WTC11 (cell line): Measurements from ENCODE around the gene TEKT1. TPM values are rescaled to one million over a fixed set of nuclear protein-coding genes. Genes with fewer than 3 reads are reported as not detected.

Experiments
- ATAC-seq: fragments of 200-7000 bp; cut with Tn5 transposase; 2 replicates; pipeline ENCODE4 v1.10.0; 2021; ENCODE audit warnings: mild to moderate bottlenecking, moderate library complexity
- CTCF ChIA-PET: fragments of 300-600 bp; sonication (Branson Sonifier 250); formaldehyde crosslinking; loops from one replicate; lab custom pipeline; 2021; ENCODE audit warnings: antibody characterized with exemption; lab: Charles Lee
- POLR2A ChIA-PET: fragments of 350-600 bp; sonication (Branson Sonifier 250); formaldehyde crosslinking; loops from one replicate; lab custom pipeline; 2021; ENCODE audit warnings: antibody characterized with exemption; lab: Charles Lee
- DNase-seq: peaks from one replicate; pipeline ENCODE4 v3.0.0; 2021; ENCODE audit warnings: low spot score
- H3K27ac Mint-ChIP-seq: 2 replicates; pipeline ENCODE4 v1.8.0; 2021; ENCODE audit warnings: mixed read lengths
- H3K27me3 Mint-ChIP-seq: 2 replicates; pipeline ENCODE4 v1.8.0; 2021; ENCODE audit warnings: low read depth, mild to moderate bottlenecking, moderate library complexity, mixed read lengths
- H3K36me3 Mint-ChIP-seq: 2 replicates; pipeline ENCODE4 v1.8.0; 2021; ENCODE audit warnings: mixed read lengths
- H3K4me1 Mint-ChIP-seq: 2 replicates; pipeline ENCODE4 v1.8.0; 2022; ENCODE audit warnings: mixed read lengths
- H3K4me3 Mint-ChIP-seq: 2 replicates; pipeline ENCODE4 v1.8.0; 2021; ENCODE audit warnings: mild to moderate bottlenecking, moderate library complexity, mixed read lengths
- H3K9me3 Mint-ChIP-seq: 2 replicates; pipeline ENCODE4 v1.8.0; 2021; ENCODE audit warnings: mixed read lengths
- CBFB ChIP-seq: sonication (generic); formaldehyde crosslinking; IDR thresholded peaks from 2 replicates; pipeline ENCODE4 v1.8.1; 2022; ENCODE audit warnings: mild to moderate bottlenecking, low read depth, missing genetic modification reagents
- FOXK1 ChIP-seq: sonication (generic); formaldehyde crosslinking; IDR thresholded peaks from 2 replicates; pipeline ENCODE4 v1.8.0; 2022; ENCODE audit warnings: mild to moderate bottlenecking, moderate library complexity, missing genetic modification reagents
- GRHL2 ChIP-seq: fragments of 250-450 bp; sonication (Bioruptor Pico); IDR thresholded peaks from 2 replicates; pipeline ENCODE4 v1.8.0; 2022; ENCODE audit warnings: mild to moderate bottlenecking, moderate library complexity; ENCODE audit not compliant: insufficient replicate concordance, severe bottlenecking
- IRF2 ChIP-seq: sonication (generic); formaldehyde crosslinking; IDR thresholded peaks from 2 replicates; pipeline ENCODE4 v1.8.0; 2022; ENCODE audit warnings: low read depth, missing genetic modification reagents, borderline replicate concordance
- MXD4 ChIP-seq: fragments of 250-450 bp; sonication (Bioruptor Pico); IDR thresholded peaks from 2 replicates; pipeline ENCODE4 v1.8.0; 2021; ENCODE audit warnings: mild to moderate bottlenecking, moderate library complexity, borderline replicate concordance
- NFATC4 ChIP-seq: fragments of 250-450 bp; sonication (Bioruptor Pico); IDR thresholded peaks from 2 replicates; pipeline ENCODE4 v1.9.0; 2021; ENCODE audit warnings: mild to moderate bottlenecking
- NR3C1 ChIP-seq: sonication (generic); formaldehyde crosslinking; conservative IDR thresholded peaks from 2 replicates; pipeline ENCODE4 v1.8.1; 2023; ENCODE audit warnings: low read depth, mild to moderate bottlenecking, missing genetic modification reagents
- OVOL2 ChIP-seq: fragments of 250-450 bp; sonication (Bioruptor Pico); IDR thresholded peaks from 2 replicates; pipeline ENCODE4 v1.9.0; 2021; ENCODE audit warnings: mild to moderate bottlenecking, borderline replicate concordance
- ZNF138 ChIP-seq: sonication (generic); formaldehyde crosslinking; conservative IDR thresholded peaks from 2 replicates; pipeline ENCODE4 v1.8.1; 2022; ENCODE audit warnings: mild to moderate bottlenecking, moderate library complexity, missing genetic modification reagents
- ZNF219 ChIP-seq: sonication (generic); formaldehyde crosslinking; IDR thresholded peaks from 2 replicates; pipeline ENCODE4 v1.8.0; 2023; ENCODE audit warnings: missing genetic modification reagents, mild to moderate bottlenecking, borderline replicate concordance
- ZNF532 ChIP-seq: fragments of 250-450 bp; sonication (Bioruptor Pico); IDR thresholded peaks from 2 replicates; pipeline ENCODE4 v1.9.0; 2021; ENCODE audit warnings: mild to moderate bottlenecking, borderline replicate concordance
- ZSCAN18 ChIP-seq: fragments of 250-450 bp; sonication (Bioruptor Pico); IDR thresholded peaks from 2 replicates; pipeline ENCODE4 v2.1.2; 2022; ENCODE audit warnings: mild to moderate bottlenecking, moderate library complexity
- total RNA-seq: library from RNA; stranded (reverse); gene quantifications from 3 replicates; pipeline ENCODE4 v1.2.3, GENCODE V29; 2021
- TF ChIP-seq, protein P1 (sequence below): sonication (generic); formaldehyde crosslinking; IDR thresholded peaks from 2 replicates; pipeline ENCODE4 v1.8.1; 2022; ENCODE audit warnings: low read depth, mild to moderate bottlenecking, moderate library complexity, missing genetic modification reagents, borderline replicate concordance
- TF ChIP-seq, protein P2 (sequence below): sonication (generic); formaldehyde crosslinking; IDR thresholded peaks from 2 replicates; pipeline ENCODE4 v1.8.0; 2022; ENCODE audit warnings: mild to moderate bottlenecking, missing genetic modification reagents
- TF ChIP-seq, protein P3 (sequence below): sonication (generic); formaldehyde crosslinking; IDR thresholded peaks from 2 replicates; pipeline ENCODE4 v1.8.1; 2023; ENCODE audit warnings: mild to moderate bottlenecking, missing genetic modification reagents, moderate library complexity
- TF ChIP-seq, protein P4 (sequence below): sonication (generic); formaldehyde crosslinking; IDR thresholded peaks from 2 replicates; pipeline ENCODE4 v1.8.0; 2022; ENCODE audit warnings: mild to moderate bottlenecking, missing genetic modification reagents
- TF ChIP-seq, protein P5 (sequence below): fragments of 200-600 bp; IDR thresholded peaks from 2 replicates; pipeline ENCODE4 v1.8.0; 2022; ENCODE audit warnings: antibody characterized with exemption
- TF ChIP-seq, protein P6 (sequence below): sonication (generic); formaldehyde crosslinking; IDR thresholded peaks from 2 replicates; pipeline ENCODE4 v1.8.1; 2022; ENCODE audit warnings: missing genetic modification reagents, borderline replicate concordance

Gene TEKT1
- total RNA-seq, 1 experiment from 2014 or later = 0.37 TPM

- ATAC-seq = no peak
- TF ChIP-seq ZNF532 (CRISPR knock-in tag) (no peak), ZNF219 (CRISPR knock-in tag) (no peak), MXD4 (CRISPR knock-in tag) (no peak), FOXK1 (CRISPR knock-in tag) (no peak), OVOL2 (CRISPR knock-in tag) (no peak), CBFB (CRISPR knock-in tag) (no peak), ZSCAN18 (CRISPR knock-in tag) (no peak), ZNF138 (CRISPR knock-in tag) (no peak), NR3C1 (CRISPR knock-in tag) (no peak), IRF2 (CRISPR knock-in tag) (no peak), NFATC4 (CRISPR knock-in tag) (no peak), GRHL2 (CRISPR knock-in tag) (no peak)
- TF ChIP-seq, protein P1, sequence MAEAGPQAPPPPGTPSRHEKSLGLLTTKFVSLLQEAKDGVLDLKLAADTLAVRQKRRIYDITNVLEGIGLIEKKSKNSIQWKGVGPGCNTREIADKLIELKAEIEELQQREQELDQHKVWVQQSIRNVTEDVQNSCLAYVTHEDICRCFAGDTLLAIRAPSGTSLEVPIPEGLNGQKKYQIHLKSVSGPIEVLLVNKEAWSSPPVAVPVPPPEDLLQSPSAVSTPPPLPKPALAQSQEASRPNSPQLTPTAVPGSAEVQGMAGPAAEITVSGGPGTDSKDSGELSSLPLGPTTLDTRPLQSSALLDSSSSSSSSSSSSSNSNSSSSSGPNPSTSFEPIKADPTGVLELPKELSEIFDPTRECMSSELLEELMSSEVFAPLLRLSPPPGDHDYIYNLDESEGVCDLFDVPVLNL = no peak
- TF ChIP-seq, protein P2, sequence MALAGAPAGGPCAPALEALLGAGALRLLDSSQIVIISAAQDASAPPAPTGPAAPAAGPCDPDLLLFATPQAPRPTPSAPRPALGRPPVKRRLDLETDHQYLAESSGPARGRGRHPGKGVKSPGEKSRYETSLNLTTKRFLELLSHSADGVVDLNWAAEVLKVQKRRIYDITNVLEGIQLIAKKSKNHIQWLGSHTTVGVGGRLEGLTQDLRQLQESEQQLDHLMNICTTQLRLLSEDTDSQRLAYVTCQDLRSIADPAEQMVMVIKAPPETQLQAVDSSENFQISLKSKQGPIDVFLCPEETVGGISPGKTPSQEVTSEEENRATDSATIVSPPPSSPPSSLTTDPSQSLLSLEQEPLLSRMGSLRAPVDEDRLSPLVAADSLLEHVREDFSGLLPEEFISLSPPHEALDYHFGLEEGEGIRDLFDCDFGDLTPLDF = no peak
- TF ChIP-seq, protein P3, sequence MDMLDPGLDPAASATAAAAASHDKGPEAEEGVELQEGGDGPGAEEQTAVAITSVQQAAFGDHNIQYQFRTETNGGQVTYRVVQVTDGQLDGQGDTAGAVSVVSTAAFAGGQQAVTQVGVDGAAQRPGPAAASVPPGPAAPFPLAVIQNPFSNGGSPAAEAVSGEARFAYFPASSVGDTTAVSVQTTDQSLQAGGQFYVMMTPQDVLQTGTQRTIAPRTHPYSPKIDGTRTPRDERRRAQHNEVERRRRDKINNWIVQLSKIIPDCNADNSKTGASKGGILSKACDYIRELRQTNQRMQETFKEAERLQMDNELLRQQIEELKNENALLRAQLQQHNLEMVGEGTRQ (CRISPR knock-in tag) = no peak
- TF ChIP-seq, all 79 proteins: peak for 0
- Mint-ChIP-seq H3K27me3 (no peaks in the 10 kb centered on the region; the same call in 1 of the 2 replicates), H3K9me3 (no peaks in the 10 kb centered on the region), H3K27ac (no peak within 1 kb of the TSS), H3K4me3 (no peak within 1 kb of the TSS), H3K4me1 (peaks cover 47% of the 10 kb centered on the region), H3K36me3 (no peaks in the 10 kb centered on the region)
- DNase-seq = no peak
- ChIA-PET CTCF (interaction anchor here (1.2 kb wide), 1 partner anchor 43 kb away, joined by 3 read pairs; the partner anchor contains the start of gene SLC13A5), POLR2A (no interaction called here)
These were observed 75.8 kb downstream of the TEKT1 start, which contains the start of gene XAF1 for GRCh38 chr17:6755731-6756184. XAF1 (plus strand) TSS chr17:6756046; CDS start chr17:6756079, 33 bp downstream.

GRCh38 chr17:6755281-6755680 is 76.2 kb downstream of the TEKT1 start:
- Mint-ChIP-seq H3K4me1 (peaks cover 47% of the 10 kb centered on the region), H3K4me3 (no peak overlapping the region)
- POLR2A ChIA-PET = no interaction called here
- TF ChIP-seq, protein P4, sequence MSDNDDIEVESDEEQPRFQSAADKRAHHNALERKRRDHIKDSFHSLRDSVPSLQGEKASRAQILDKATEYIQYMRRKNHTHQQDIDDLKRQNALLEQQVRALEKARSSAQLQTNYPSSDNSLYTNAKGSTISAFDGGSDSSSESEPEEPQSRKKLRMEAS = no peak
- TF ChIP-seq, protein P2 = no peak
- TF ChIP-seq, protein P5, sequence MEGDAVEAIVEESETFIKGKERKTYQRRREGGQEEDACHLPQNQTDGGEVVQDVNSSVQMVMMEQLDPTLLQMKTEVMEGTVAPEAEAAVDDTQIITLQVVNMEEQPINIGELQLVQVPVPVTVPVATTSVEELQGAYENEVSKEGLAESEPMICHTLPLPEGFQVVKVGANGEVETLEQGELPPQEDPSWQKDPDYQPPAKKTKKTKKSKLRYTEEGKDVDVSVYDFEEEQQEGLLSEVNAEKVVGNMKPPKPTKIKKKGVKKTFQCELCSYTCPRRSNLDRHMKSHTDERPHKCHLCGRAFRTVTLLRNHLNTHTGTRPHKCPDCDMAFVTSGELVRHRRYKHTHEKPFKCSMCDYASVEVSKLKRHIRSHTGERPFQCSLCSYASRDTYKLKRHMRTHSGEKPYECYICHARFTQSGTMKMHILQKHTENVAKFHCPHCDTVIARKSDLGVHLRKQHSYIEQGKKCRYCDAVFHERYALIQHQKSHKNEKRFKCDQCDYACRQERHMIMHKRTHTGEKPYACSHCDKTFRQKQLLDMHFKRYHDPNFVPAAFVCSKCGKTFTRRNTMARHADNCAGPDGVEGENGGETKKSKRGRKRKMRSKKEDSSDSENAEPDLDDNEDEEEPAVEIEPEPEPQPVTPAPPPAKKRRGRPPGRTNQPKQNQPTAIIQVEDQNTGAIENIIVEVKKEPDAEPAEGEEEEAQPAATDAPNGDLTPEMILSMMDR = no peak
- TF ChIP-seq, protein P6, sequence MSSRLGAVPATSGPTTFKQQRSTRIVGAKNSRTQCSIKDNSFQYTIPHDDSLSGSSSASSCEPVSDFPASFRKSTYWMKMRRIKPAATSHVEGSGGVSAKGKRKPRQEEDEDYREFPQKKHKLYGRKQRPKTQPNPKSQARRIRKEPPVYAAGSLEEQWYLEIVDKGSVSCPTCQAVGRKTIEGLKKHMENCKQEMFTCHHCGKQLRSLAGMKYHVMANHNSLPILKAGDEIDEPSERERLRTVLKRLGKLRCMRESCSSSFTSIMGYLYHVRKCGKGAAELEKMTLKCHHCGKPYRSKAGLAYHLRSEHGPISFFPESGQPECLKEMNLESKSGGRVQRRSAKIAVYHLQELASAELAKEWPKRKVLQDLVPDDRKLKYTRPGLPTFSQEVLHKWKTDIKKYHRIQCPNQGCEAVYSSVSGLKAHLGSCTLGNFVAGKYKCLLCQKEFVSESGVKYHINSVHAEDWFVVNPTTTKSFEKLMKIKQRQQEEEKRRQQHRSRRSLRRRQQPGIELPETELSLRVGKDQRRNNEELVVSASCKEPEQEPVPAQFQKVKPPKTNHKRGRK (CRISPR knock-in tag) = no peak

More at GRCh38 chr17:6755281-6755680, 76.2 kb downstream of the TEKT1 start:
- DNase-seq (no peak), ATAC-seq (no peak)
- no peaks in the 10 kb centered on the region for H3K9me3 Mint-ChIP-seq
- no peaks in the 10 kb centered on the region for H3K36me3 Mint-ChIP-seq
- H3K27me3 Mint-ChIP-seq = no peaks in the 10 kb centered on the region; the same call in 1 of the 2 replicates
- CTCF ChIA-PET = interaction anchor here (1.2 kb wide), 1 partner anchor 43 kb away, joined by 3 read pairs; the partner anchor contains the start of gene SLC13A5
- no peak overlapping the region for H3K27ac Mint-ChIP-seq
